GM11168 (cell line): ENCODE measurements around the gene STARD10.

Experiments used
- in situ Hi-C: fragments of 300-500 bp; cut with MboI; formaldehyde crosslinking; loops from one replicate; pipeline ENCODE4 v1.12.0; 2022; ENCODE audit warnings: low sequenced_read_pairs; ENCODE audit not compliant: unreplicated experiment

STARD10 gene

GRCh38 chr11:72768581-72768980, 25.3 kb downstream of the STARD10 start:
- in situ Hi-C loops, result no loop called here

GRCh38 chr11:72767203-72768062, 26.4 kb downstream of the STARD10 start:
- in situ Hi-C loops, result no loop called here

GRCh38 chr11:72766152-72766902, 27.5 kb downstream of the STARD10 start:
- in situ Hi-C loops, result no loop called here

- in situ Hi-C loops, result no loop called here
Observed at GRCh38 chr11:72764503-72764902, 29.3 kb downstream of the STARD10 start.

GRCh38 chr11:72763823-72764222, 30.0 kb downstream of the STARD10 start:
- in situ Hi-C loops, result no loop called here

- in situ Hi-C loops, result no loop called here
Observed at GRCh38 chr11:72762641-72763304, 31.1 kb downstream of the STARD10 start.

- in situ Hi-C loops, result no loop called here
Observed at GRCh38 chr11:72760539-72761405, 33.1 kb downstream of the STARD10 start.

- in situ Hi-C loops, result no loop called here
Observed at GRCh38 chr11:72759468-72759985, 34.3 kb downstream of the STARD10 start.

GRCh38 chr11:72758690-72759389, 35.0 kb downstream of the STARD10 start:
- in situ Hi-C loops, result no loop called here

GRCh38 chr11:72758304-72758689, 35.5 kb downstream of the STARD10 start:
- in situ Hi-C loops, result no loop called here

- in situ Hi-C loops, result no loop called here
Observed at GRCh38 chr11:72755713-72756285, 38.0 kb downstream of the STARD10 start.

- in situ Hi-C loops, result no loop called here
Observed at GRCh38 chr11:72754544-72755155, 39.2 kb downstream of the STARD10 start.

- in situ Hi-C loops, result no loop called here
Observed at GRCh38 chr11:72754149-72754543, 39.7 kb downstream of the STARD10 start.

GRCh38 chr11:72753341-72754148, 40.3 kb downstream of the STARD10 start:
- in situ Hi-C loops, result no loop called here

- in situ Hi-C loops, result no loop called here
Observed at GRCh38 chr11:72752088-72752914, 41.5 kb downstream of the STARD10 start, which contains the start of gene ARAP1. ARAP1 (minus strand) TSS chr11:72752408; CDS start chr11:72727128, 25,280 bp downstream.
